GM13976 (cell line): ENCODE data around the gene THAP3.

Experiments used
- DNase-seq: peaks from one replicate; pipeline ENCODE4 v3.0.0; 2012; ENCODE audit warnings: low spot score
- in situ Hi-C: fragments of 300-500 bp; cut with MboI; formaldehyde crosslinking; loops from one replicate; pipeline ENCODE4 v1.12.0; 2022; ENCODE audit warnings: low sequenced_read_pairs, mixed read lengths, inconsistent platforms; ENCODE audit not compliant: unreplicated experiment
- TF ChIP-seq, protein P1 (sequence below): IDR thresholded peaks from 2 replicates; pipeline ENCODE4 v1.5.1; 2012; ENCODE audit warnings: borderline replicate concordance, mild to moderate bottlenecking; ENCODE audit not compliant: insufficient read depth; ENCODE audit errors: extremely low read depth, missing control alignments, control extremely low read depth

The THAP3 gene

DNA sequence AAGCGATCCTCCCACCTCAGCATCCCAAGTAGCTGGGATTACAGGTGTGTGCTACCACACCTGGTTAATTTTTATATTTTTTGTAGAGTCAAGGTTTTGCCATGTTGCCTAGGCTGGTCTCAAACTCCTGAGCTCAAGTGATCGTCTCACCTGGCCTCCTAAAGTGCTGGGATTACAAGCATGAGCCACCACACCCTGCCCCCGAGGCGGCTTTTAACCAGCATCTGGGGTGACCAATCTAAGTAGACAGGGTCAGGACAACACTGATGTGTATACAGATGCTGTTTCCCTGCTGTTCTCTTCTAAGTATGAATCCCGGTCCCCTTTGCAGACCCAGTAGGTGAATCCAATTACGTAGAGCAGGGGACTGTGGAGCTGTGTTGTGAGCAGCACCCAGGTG, 23.9 kb downstream of the THAP3 start:
- DNase-seq, result no peak
- in situ Hi-C loops, result no loop called here
- TF ChIP-seq, protein P1, sequence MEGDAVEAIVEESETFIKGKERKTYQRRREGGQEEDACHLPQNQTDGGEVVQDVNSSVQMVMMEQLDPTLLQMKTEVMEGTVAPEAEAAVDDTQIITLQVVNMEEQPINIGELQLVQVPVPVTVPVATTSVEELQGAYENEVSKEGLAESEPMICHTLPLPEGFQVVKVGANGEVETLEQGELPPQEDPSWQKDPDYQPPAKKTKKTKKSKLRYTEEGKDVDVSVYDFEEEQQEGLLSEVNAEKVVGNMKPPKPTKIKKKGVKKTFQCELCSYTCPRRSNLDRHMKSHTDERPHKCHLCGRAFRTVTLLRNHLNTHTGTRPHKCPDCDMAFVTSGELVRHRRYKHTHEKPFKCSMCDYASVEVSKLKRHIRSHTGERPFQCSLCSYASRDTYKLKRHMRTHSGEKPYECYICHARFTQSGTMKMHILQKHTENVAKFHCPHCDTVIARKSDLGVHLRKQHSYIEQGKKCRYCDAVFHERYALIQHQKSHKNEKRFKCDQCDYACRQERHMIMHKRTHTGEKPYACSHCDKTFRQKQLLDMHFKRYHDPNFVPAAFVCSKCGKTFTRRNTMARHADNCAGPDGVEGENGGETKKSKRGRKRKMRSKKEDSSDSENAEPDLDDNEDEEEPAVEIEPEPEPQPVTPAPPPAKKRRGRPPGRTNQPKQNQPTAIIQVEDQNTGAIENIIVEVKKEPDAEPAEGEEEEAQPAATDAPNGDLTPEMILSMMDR, result no peak

DNA sequence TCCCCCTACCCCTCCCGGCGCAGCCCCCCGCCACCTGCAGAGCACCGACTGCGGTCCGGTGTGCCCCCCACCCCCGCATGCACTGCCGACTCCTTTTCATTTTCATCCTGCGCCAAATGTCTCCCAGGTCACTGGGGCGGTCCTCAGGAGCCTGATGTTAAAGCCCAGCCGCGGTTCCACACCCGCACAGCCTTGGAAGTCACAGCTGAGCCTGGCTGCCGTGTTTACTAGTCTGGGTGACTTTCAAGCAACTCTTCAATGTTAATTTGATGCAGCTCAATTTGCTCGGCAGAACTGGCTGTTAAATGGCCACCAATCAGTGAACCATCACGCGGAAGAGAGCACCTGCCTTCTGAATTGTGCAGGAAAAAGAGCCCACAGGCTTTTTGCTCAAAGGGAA, 27.2 kb downstream of the THAP3 start:
- in situ Hi-C loops, result no loop called here
- DNase-seq, result no peak
- TF ChIP-seq, protein P1, result no peak

DNA sequence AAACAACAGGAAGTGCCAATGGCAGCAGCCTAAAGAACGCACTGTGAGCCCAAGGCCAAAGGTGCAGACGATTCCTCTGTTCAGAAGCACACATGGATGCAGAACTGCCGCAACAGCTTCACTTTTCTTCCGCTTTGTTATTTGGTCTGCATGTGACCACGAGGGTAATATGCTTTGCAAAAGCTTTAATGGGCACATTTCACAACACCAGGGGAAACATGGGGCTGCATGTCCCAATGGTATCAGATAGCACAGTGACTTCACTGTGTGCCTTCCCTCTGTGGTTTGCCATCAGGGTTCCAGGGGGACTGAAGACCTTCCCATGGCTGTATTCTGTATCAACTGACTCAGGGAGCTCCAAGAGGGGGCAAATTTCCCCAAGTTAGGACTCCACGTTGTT, 28.3 kb downstream of the THAP3 start:
- no peak for DNase-seq
- in situ Hi-C loops, result no loop called here
- TF ChIP-seq, protein P1, result no peak

DNA sequence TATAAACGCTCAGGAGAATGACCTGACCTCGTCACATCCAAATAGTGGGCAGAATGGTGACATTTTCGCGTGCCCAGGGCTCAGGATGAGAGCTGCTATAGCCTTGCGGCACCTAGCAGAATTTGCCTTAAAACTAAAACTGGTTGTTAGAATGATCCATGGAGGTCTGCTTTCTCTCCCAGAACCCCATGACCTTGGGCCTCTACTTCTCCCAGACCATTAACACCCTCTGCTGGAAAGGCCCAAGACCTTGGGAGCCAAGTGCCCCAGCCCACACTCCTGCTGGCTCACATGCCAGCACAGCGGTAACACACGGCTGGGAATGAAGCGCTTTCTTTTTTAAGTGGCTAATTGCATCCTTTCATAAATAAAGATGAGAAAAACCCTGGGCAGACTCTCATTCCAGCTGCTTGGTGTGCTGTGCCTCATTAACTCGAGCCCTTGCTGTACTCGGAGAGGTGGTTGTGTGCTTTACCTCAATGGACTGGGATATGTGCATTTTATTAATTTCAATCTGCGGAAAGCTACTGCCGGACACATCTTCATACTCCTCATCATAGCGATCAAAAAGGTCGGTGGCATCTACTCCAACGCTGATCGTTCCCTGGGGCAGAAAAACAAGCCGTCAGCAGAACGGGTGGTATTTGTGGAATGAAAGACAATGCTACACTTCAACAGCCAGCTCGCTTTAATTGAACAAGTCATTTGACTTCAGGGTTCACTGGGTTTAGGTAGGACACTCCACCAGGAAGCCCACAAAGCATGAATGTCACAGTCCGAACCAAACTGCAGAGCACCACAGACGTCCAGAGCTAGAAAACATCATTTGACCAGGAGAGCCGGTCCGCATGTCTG, 29.0 kb downstream of the THAP3 start:
- in situ Hi-C loops, result no loop called here

DNA sequence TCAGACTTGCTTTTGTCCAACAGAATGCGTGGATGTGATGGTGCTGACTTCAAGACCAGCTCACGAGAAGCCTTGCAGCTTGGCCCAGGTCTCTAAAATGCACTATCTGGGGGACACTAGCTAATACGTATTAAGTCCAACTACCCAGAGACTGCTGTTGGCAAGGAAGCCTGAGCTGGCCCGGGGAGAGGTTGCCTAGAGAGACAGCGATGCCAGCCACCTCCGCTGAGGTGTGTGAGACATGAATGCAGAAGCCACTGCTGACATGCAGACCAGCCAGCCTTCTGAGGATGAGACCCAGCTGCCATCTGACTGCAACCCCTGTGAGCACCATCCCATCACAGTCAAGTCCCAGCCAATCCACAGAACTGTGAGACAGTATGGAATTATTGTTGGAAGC, 32.5 kb downstream of the THAP3 start:
- no peak for DNase-seq
- in situ Hi-C loops, result no loop called here
- TF ChIP-seq, protein P1, result no peak

More for the DNA sequence above, 29.0 kb downstream of the THAP3 start:
- no peak for DNase-seq
- TF ChIP-seq, protein P1, result no peak

DNA sequence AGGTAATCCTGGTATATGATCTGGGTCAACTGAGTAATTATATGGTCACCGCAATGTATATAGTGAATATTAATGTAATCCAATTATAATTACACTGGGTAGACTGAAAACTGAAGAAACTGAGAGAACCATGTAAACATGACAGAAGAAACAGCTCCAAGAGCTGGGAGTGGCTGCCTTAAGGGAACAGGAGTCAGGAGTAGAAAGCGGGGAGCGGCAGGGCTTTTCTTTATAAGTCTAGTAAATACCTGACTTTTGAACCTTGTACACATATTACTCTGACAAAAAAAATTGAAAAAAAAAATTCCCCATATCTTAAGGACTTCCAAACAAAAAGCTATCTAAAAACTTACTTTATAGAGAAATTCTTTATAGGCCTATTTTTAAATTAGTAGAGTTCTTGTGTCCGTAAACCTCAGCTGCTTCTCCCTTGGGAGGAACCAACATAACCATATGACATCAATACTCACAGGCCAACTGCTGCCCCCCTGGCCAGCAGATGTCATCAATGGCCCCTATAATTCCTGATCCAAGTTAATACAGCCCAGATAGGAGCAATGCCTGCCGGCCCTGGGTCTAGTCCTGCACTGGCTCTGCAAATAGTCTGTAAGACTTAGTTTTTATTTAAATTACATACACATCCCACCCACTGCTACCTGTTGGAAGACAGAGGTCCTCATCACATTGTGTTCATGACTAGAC, 33.8 kb downstream of the THAP3 start:
- in situ Hi-C loops, result no loop called here
- DNase-seq, result no peak
- TF ChIP-seq, protein P1, result no peak
